ENCODE measurements around the gene PDGFD.

PDGFD gene

DNA sequence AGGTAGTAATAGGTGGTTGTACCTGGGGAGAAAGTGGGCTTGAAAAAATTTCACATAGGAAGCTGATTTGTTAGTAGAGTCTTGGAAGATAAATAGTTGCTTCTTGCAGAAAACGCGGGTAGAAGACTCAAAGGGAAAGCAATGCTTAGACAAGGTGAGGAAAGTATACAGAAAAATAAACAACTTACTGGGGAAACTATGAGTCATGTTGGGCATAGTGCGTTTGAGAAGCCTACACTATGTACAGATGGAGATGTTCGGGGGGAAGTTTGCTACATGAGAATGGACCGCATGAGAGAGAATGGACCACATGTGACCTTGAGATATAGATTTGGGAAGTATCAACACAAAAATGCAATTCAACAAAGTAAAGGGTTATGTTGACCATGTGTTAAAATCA lies 214.2 kb downstream of the PDGFD start:
- no peak for DNase-seq

GRCh38 chr11:103948187-103948763 lies 215.7 kb downstream of the PDGFD start:
- DNase-seq = no peak

GRCh38 chr11:103947546-103947919 lies 216.4 kb downstream of the PDGFD start:
- DNase-seq = no peak

- DNase-seq = no peak
These were observed 217.0 kb downstream of the PDGFD start for GRCh38 chr11:103946793-103947545.

DNA sequence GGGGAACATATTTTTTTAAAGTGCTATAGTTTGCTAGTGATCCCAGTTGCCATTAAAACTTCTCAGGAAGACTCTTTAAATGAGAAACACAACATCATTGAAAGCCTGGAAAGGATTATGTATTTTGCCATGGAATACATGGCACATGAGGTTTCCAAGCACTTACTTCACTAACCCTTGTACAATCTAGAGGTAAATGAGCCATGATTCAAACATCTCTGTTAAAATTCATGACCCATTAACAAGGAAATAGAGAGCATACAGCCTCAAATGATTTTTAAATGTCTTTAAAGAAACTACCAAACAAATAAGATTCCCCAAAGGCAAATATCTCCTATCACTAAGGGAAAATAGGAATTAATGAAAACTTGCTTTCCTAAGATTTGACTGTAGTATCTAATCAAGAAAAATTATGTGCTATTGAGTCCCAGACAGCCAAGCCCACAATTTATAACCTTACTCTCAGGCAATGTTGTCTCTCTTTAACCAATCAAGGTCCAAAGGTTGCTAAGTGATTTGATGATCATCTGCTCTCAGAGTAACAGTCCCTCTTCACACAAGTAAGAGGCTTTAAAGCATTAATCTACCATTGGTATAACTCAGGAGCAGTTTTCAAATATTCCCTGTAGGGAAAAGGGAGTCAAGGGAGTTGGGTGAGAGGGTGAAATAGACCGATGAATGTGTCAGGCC lies 219.6 kb downstream of the PDGFD start:
- DNase-seq = no peak

DNA sequence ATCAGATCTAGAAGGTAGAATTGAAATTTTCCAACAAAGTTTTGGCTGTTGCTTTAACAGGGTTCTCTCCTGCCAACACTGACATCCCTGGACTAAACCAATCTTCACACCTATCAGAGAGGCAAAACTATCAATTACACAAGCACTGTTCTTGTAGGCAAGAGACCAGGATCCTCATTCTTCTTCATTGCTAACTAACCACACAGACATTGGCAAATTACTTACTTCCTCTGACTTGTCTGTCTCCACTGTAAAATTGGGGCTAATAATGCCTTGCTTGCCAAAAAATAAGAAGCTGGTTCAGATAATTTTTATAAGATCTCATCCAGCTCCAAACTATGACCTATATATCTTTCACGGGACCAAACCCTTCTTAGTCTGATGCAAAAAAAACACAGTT lies 221.3 kb downstream of the PDGFD start:
- peak; percentile 42 to 52 for DNase-seq

GRCh38 chr11:103940551-103940950 lies 223.4 kb downstream of the PDGFD start:
- DNase-seq = no peak

DNA sequence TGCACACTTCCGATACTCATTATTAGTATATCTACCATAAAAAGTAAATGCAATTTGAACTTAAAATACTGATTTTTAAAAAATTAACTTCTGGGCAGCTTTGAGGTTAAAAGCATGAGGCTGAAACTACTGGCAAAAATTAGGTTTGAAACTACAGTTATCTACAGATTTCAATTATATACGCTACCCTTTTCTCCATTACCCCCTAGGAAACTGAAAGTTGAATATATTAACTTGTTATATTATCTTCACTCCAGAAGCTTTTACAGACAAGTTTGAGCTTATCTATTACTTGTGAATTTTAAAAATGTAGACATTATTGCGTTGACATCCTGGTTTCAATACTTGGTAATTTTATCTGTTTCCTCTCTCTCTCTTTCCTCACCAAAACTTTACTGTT lies 224.3 kb downstream of the PDGFD start:
- no peak for DNase-seq

- no peak for DNase-seq
These were observed 227.9 kb downstream of the PDGFD start for GRCh38 chr11:103936059-103936458.

- DNase-seq = no peak
These were observed 228.7 kb downstream of the PDGFD start for GRCh38 chr11:103935219-103935618.

GRCh38 chr11:103929170-103929903 lies 234.6 kb downstream of the PDGFD start:
- DNase-seq = no peak

DNA sequence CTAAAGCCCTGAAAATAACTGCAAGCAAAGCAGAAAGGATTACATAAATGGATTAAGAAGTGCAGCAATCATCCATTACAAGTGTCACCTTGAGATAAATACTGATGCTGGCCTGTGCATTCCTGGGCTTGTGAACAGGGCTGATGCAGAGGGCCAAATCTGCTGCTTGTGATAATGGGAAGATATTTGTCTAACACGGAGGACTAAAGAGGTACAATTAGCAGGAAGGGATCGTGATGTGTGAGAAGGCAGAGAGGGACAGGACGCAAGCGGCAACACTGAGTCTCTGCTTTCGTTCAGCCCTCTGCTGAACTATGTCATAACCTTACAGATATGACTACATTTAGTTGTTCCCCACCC lies 235.2 kb downstream of the PDGFD start:
- DNase-seq = no peak

DNA sequence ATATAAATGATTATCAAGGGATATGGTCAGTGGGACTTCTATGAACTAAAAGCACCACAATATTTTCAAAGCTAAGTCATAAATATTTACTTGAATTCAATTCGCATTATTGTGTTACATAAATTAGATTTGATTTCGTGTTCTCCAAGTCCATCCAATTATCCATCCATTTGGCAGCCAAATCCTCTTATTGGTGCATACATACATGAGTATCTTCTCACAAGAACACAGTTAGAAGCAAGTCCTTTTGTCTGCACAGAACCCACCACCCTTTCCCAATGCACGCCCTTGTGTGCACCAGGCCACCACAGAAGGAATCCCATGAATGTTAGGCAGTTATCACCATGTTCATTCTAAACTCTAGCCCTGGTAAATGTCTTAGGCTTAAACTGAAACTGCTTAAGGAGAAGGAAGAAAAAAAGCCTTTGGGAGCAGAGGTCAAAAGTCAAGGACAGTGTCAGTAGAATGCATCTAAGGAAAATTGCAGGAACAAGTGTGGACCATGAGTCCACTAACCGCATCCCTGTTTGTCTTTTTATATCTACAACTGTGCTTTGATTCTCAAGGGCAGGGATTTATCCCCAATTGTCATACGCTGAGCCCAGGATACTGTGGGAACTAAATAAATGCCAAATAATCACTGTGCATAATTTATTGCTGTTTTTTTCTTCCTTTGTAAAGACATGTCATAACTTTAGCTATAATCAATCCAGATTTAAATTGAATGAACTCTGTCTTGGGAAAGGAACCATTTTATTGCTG lies 235.7 kb downstream of the PDGFD start:
- DNase-seq = no peak

GRCh38 chr11:103927535-103927934 lies 236.4 kb downstream of the PDGFD start:
- peak; percentile 30 to 44 for DNase-seq

- DNase-seq = no peak
These were observed 237.0 kb downstream of the PDGFD start for GRCh38 chr11:103926990-103927389.

DNA sequence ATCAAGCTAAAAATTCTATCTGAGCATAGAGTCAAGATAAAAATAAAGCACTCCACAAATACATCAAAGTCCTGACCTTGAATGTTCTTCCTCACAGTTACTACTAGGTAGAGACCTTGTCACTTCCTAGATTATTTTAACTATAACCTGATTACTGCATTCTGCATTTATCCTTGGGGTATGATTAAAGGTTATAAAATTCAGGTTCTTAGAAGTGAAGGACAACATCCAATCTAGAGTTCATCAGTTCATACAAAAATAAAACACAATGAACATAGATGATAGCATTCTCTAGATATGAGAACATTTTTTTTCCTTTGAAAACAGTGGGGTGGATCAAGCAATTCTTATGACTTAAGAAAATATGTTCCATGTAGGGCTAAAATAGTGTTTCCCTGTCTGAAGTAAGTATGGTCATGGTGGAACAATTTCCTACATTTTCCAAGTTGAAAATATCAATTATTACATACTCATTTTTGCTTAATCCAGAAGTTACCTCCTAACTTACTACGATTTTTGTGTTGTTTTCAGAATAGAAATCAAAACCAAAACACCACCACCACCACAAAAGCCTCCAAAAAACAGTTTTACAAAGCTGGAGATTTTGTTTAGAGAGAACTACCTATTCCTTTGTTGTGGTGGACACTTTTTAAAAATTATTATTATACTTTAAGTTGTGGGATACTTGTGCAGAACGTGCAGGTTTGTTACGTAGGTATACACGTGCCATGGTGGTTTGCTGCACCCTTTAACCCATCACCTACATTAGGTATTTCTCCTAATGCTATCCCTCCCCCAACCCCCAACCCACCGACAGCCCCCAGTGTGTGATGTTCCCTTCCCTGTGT lies 239.6 kb downstream of the PDGFD start:
- no peak for DNase-seq

DNA sequence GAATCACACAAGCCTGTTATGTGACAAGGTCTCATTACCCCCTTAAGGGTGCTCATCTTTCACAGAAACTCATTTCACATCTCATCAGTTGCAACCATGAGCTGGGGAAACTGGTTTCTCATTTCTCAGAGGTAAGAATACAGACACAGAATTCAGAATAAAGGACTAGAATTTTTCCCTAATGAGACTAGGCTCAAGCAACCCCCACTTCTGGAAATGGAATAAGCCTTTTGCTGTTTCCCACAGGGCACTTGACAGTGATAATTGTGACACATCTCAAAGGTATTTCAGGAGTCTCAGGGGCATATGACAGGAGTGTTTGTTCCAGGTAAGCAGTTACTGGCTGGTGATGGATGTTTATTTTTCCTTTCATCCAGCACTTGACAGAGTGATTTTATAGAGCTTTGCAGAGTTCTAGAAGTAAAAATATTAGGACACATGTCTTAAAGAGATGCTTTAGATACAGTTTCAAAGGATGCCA lies 240.5 kb downstream of the PDGFD start:
- no peak for DNase-seq

- DNase-seq = no peak
These were observed 243.0 kb downstream of the PDGFD start for GRCh38 chr11:103920933-103921332.

- DNase-seq = no peak
These were observed 243.5 kb downstream of the PDGFD start for GRCh38 chr11:103920449-103920848.

- no peak for DNase-seq
These were observed 253.2 kb downstream of the PDGFD start for GRCh38 chr11:103910721-103911120.

Measured in inflammatory macrophage (primary cell).